Smooth muscle cell of the coronary artery (primary cell): ENCODE results near the gene SMIM1. TPM values are rescaled to one million over a fixed set of nuclear protein-coding genes. Genes with fewer than 3 reads are reported as not detected.

Experiments used
- total RNA-seq: library from RNA; depleted of rRNA; stranded (reverse); fragments of >200 nt; gene quantifications from 2 replicates; pipeline ENCODE4 v1.2.3, GENCODE V29; 2014; ENCODE audit warnings: low replicate concordance

The SMIM1 gene
- total RNA-seq, result 0.70 and 1.4 TPM in 2 replicates

DNA sequence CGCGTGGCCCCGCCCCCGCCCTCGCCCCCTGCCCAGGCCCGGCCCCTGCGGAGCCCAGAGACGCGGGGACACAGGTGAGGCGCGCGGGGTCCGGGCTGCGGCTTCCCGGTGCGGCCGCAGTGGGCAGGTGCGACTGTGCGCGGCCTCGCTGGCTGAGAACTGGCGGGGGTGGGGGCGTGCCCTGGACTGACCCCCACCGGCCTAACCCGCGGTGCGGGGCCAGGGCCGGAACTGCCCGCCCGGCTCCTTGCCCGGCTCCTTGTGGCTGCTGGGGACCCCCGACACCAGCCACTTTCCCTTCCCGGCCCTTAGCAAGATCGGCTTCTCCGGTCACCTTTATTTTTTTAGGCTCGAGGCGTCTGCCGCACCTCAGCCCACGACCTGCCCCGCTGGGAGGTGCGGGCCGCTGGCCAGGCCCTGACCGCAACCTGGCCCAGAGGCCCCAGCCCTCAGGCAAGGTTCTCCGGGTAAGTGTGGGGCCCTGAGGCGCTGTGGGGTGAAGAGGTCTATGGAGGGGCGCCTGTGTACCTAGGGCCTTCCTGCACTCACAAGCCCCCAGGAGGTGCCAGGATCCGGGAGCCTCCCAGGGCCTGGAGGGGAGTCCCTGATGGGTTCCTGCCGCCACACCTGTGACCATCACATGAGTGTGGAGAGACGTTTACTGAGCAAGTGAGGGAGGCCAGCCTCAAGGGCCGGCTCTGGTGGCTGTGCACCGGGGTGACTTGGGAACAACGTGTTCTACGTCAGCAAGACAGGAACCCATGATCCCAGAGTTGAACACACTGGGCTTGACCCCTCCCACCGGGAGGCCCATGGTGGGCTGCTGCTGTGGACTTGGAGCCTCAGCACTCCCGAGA, at the start of gene SMIM1:
TSS of gene SMIM1 (plus strand) at position 35 of the 857 bp plus-strand sequence. CDS start 2,625 bp downstream, outside the sequence.

DNA sequence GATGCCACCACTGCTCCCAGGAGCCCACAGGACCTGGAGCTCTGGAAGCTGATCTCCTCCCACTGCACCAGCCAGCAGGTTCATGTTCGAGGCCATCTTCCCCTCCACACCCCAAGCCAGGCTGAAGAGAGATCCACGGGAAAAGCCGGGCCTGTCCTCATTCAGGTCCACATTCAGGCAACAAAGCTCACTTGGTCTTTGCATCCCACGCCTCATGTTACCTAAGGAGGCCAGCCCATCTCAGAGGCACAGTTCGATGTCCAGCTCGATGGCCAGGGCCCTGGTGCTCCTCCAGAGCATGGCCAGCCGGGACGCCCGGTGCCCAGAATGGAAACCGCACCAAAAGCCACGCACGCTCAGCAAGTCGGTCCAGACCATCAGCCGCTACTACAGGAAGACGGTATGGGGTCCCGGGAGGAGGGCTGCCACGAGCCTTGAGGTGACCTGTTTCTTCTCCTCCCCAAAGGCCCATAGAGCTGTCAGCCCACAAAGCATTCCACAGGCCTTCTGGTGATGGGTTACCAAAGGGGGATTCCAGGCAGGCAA, 20.1 kb upstream of the SMIM1 start, which contains the start of gene CCDC27:
TSS of gene CCDC27 (plus strand) at position 51 of the 546 bp plus-strand sequence. CDS start at position 83, 32 bp downstream.

DNA sequence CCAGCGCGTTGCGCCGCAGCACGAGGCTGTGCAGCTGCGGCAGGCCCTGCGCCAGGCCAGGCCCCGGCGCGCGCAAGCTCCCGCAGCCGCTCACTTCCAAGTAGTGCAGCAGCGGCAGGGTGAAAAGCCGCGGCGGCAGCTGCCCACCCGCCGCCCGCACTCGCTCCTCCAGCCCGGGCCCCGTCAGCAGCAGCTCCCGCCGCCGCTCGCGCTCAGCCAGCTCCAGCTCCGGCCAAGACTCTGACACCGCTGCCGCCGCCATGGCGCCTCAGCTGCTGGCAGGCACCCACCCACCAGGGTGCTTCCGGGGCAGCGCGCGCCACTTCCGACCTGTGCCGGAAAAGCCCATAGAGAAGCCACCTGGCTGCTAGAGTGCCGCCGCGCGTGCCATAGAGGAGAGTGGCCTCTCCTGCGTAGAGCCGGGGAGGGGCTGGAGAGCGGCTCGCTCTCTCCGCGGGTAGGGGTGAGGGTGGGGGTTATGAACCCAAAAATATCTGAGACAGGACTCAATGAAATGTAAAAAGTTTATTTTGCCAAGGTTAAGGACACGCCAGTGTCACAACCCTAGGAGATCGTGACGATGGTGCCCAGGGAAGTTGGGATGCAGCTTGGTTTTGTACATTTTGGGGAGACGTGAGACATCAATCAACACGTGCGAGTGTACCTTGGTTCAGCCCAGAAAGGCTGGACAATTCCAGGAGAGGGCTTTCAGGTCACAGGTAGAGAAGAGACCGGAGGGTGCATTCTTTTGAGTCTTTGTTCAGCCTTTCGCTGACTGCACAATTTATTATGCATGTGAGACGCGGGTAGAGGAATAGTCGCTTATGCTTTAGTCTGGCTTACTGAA, 23.9 kb downstream of the SMIM1 start, which contains the start of gene LRRC47:
TSS of gene LRRC47 (minus strand) at position 284 of the 847 bp plus-strand sequence. CDS start at position 262, 22 bp downstream.

Other genes with a start within 250 kb of the SMIM1 start
- gene MEGF6, start 161.2 kb upstream of the SMIM1 start, total RNA-seq, result 47.6 and 248 TPM in 2 replicates
- 23.1 and 27.5 TPM in 2 replicates for gene TPRG1L, start 147.7 kb upstream of the SMIM1 start, total RNA-seq
- 11.7 and 16.4 TPM in 2 replicates for gene WRAP73, start 122.6 kb upstream of the SMIM1 start, total RNA-seq
- gene TP73, start 120.2 kb upstream of the SMIM1 start, total RNA-seq, result not detected in 2 replicates
- gene CCDC27, start 20.3 kb upstream of the SMIM1 start, total RNA-seq, result not detected in 2 replicates
- 18.5 and 24.1 TPM in 2 replicates for gene LRRC47, start 23.7 kb downstream of the SMIM1 start, total RNA-seq
- 11.5 and 12.0 TPM in 2 replicates for gene CEP104, start 84.5 kb downstream of the SMIM1 start, total RNA-seq
- 4.1 and 6.8 TPM in 2 replicates for gene DFFB, start 84.7 kb downstream of the SMIM1 start, total RNA-seq
- 32.2 and 39.8 TPM in 2 replicates for gene C1orf174, start 127.5 kb downstream of the SMIM1 start, total RNA-seq